WTC11 (cell line): Measurements from ENCODE around the gene RGS7. TPM values are rescaled to one million over a fixed set of nuclear protein-coding genes. Genes with fewer than 3 reads are reported as not detected.

Experiments
- ATAC-seq: fragments of 200-7000 bp; cut with Tn5 transposase; 2 replicates; pipeline ENCODE4 v1.10.0; 2021; ENCODE audit warnings: mild to moderate bottlenecking, moderate library complexity
- CTCF ChIA-PET: fragments of 300-600 bp; sonication (Branson Sonifier 250); formaldehyde crosslinking; loops from one replicate; lab custom pipeline; 2021; ENCODE audit warnings: antibody characterized with exemption; lab: Charles Lee
- POLR2A ChIA-PET: fragments of 350-600 bp; sonication (Branson Sonifier 250); formaldehyde crosslinking; loops from one replicate; lab custom pipeline; 2021; ENCODE audit warnings: antibody characterized with exemption; lab: Charles Lee
- DNase-seq: peaks from one replicate; pipeline ENCODE4 v3.0.0; 2021; ENCODE audit warnings: low spot score
- H3K27ac Mint-ChIP-seq: 2 replicates; pipeline ENCODE4 v1.8.0; 2021; ENCODE audit warnings: mixed read lengths
- H3K27me3 Mint-ChIP-seq: 2 replicates; pipeline ENCODE4 v1.8.0; 2021; ENCODE audit warnings: low read depth, mild to moderate bottlenecking, moderate library complexity, mixed read lengths
- H3K36me3 Mint-ChIP-seq: 2 replicates; pipeline ENCODE4 v1.8.0; 2021; ENCODE audit warnings: mixed read lengths
- H3K4me1 Mint-ChIP-seq: 2 replicates; pipeline ENCODE4 v1.8.0; 2022; ENCODE audit warnings: mixed read lengths
- H3K4me3 Mint-ChIP-seq: 2 replicates; pipeline ENCODE4 v1.8.0; 2021; ENCODE audit warnings: mild to moderate bottlenecking, moderate library complexity, mixed read lengths
- H3K9me3 Mint-ChIP-seq: 2 replicates; pipeline ENCODE4 v1.8.0; 2021; ENCODE audit warnings: mixed read lengths
- ATF2 ChIP-seq: sonication (generic); formaldehyde crosslinking; IDR thresholded peaks from 2 replicates; pipeline ENCODE4 v1.8.1; 2022; ENCODE audit warnings: low read depth, missing genetic modification reagents, borderline replicate concordance
- CBFB ChIP-seq: sonication (generic); formaldehyde crosslinking; IDR thresholded peaks from 2 replicates; pipeline ENCODE4 v1.8.1; 2022; ENCODE audit warnings: mild to moderate bottlenecking, low read depth, missing genetic modification reagents
- E2F5 ChIP-seq: sonication (generic); formaldehyde crosslinking; IDR thresholded peaks from 2 replicates; pipeline ENCODE4 v1.8.1; 2022; ENCODE audit warnings: mild to moderate bottlenecking, moderate library complexity, missing genetic modification reagents
- EMX1 ChIP-seq: fragments of 250-450 bp; sonication (Bioruptor Pico); IDR thresholded peaks from 2 replicates; pipeline ENCODE4 v1.8.0; 2021; ENCODE audit warnings: mild to moderate bottlenecking
- FOXK1 ChIP-seq: sonication (generic); formaldehyde crosslinking; IDR thresholded peaks from 2 replicates; pipeline ENCODE4 v1.8.0; 2022; ENCODE audit warnings: mild to moderate bottlenecking, moderate library complexity, missing genetic modification reagents
- FOXP1 ChIP-seq: sonication (generic); formaldehyde crosslinking; IDR thresholded peaks from 2 replicates; pipeline ENCODE4 v1.8.0; 2022; ENCODE audit warnings: missing genetic modification reagents, mild to moderate bottlenecking, moderate library complexity, borderline replicate concordance
- KAT7 ChIP-seq: sonication (generic); formaldehyde crosslinking; IDR thresholded peaks from 2 replicates; pipeline ENCODE4 v1.8.1; 2023; ENCODE audit warnings: missing genetic modification reagents, mild to moderate bottlenecking, borderline replicate concordance
- NR2C2 ChIP-seq: sonication (generic); formaldehyde crosslinking; IDR thresholded peaks from 2 replicates; pipeline ENCODE4 v1.8.0; 2022; ENCODE audit warnings: mild to moderate bottlenecking, missing genetic modification reagents
- OVOL2 ChIP-seq: fragments of 250-450 bp; sonication (Bioruptor Pico); IDR thresholded peaks from 2 replicates; pipeline ENCODE4 v1.9.0; 2021; ENCODE audit warnings: mild to moderate bottlenecking, borderline replicate concordance
- PRRX2 ChIP-seq: fragments of 250-450 bp; sonication (Bioruptor Pico); IDR thresholded peaks from 2 replicates; pipeline ENCODE4 v1.8.0; 2021; ENCODE audit warnings: mild to moderate bottlenecking
- SMAD3 ChIP-seq: sonication (generic); formaldehyde crosslinking; IDR thresholded peaks from 2 replicates; pipeline ENCODE4 v1.8.0; 2022; ENCODE audit warnings: missing genetic modification reagents, mild to moderate bottlenecking, borderline replicate concordance
- SMAD4 ChIP-seq: sonication (generic); formaldehyde crosslinking; IDR thresholded peaks from 2 replicates; pipeline ENCODE4 v1.8.0; 2022; ENCODE audit warnings: mild to moderate bottlenecking, missing genetic modification reagents
- ZNF121 ChIP-seq: sonication (generic); formaldehyde crosslinking; IDR thresholded peaks from 2 replicates; pipeline ENCODE4 v1.8.0; 2023; ENCODE audit warnings: missing genetic modification reagents
- ZNF138 ChIP-seq: sonication (generic); formaldehyde crosslinking; conservative IDR thresholded peaks from 2 replicates; pipeline ENCODE4 v1.8.1; 2022; ENCODE audit warnings: mild to moderate bottlenecking, moderate library complexity, missing genetic modification reagents
- ZNF219 ChIP-seq: sonication (generic); formaldehyde crosslinking; IDR thresholded peaks from 2 replicates; pipeline ENCODE4 v1.8.0; 2023; ENCODE audit warnings: missing genetic modification reagents, mild to moderate bottlenecking, borderline replicate concordance
- ZNF263 ChIP-seq: sonication (generic); formaldehyde crosslinking; IDR thresholded peaks from 2 replicates; pipeline ENCODE4 v1.8.1; 2022; ENCODE audit warnings: low read depth, mild to moderate bottlenecking, moderate library complexity, missing genetic modification reagents
- ZNF416 ChIP-seq: fragments of 250-450 bp; sonication (Bioruptor Pico); IDR thresholded peaks from 2 replicates; pipeline ENCODE4 v1.9.0; 2021; ENCODE audit warnings: mild to moderate bottlenecking, inconsistent platforms
- ZNF423 ChIP-seq: fragments of 250-450 bp; sonication (Bioruptor Pico); IDR thresholded peaks from 2 replicates; pipeline ENCODE4 v2.1.2; 2022; ENCODE audit warnings: mild to moderate bottlenecking, moderate library complexity
- ZNF512 ChIP-seq: sonication (generic); formaldehyde crosslinking; IDR thresholded peaks from 2 replicates; pipeline ENCODE4 v1.8.1; 2022; ENCODE audit warnings: missing genetic modification reagents, borderline replicate concordance
- ZNF671 ChIP-seq: fragments of 250-450 bp; sonication (Bioruptor Pico); IDR thresholded peaks from 2 replicates; pipeline ENCODE4 v1.8.0; 2021; ENCODE audit warnings: mild to moderate bottlenecking
- total RNA-seq: library from RNA; stranded (reverse); gene quantifications from 3 replicates; pipeline ENCODE4 v1.2.3, GENCODE V29; 2021
- TF ChIP-seq, protein P1 (sequence below): fragments of 250-450 bp; sonication (Bioruptor Pico); conservative IDR thresholded peaks from 2 replicates; pipeline ENCODE4 v1.9.0; 2021; ENCODE audit warnings: mild to moderate bottlenecking
- TF ChIP-seq, protein P2 (sequence below): fragments of 250-450 bp; sonication (Bioruptor Pico); IDR thresholded peaks from 2 replicates; pipeline ENCODE4 v1.9.0; 2021; ENCODE audit warnings: mild to moderate bottlenecking, borderline replicate concordance
- TF ChIP-seq, protein P3 (sequence below): sonication (generic); formaldehyde crosslinking; IDR thresholded peaks from 2 replicates; pipeline ENCODE4 v1.8.1; 2023; ENCODE audit warnings: mild to moderate bottlenecking, missing genetic modification reagents, borderline replicate concordance

Gene RGS7
- total RNA-seq, 1 experiment from 2014 or later: 1.2 TPM

DNA sequence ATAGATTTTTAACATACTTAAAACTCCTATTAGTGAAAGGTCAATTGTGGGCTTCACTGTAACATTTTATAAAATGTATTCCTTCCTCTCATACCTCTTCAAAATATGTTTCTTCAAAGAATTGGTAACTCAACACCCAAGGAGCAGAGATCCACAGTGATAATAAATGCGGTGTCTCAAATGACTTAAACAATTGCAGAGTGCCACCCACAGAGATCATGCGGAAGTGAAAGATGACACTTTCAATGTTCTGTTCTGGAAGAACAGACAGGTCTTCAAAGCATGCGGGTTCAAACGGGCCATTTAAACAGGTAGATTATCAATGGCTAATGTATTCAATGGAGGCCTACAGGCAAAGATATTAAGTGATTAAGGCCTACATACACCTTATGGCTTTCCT is 588.0 kb downstream of the RGS7 start:
- TF ChIP-seq SMAD3 (CRISPR knock-in tag) (no peak), CBFB (CRISPR knock-in tag) (no peak), PRRX2 (CRISPR knock-in tag) (no peak), ZNF121 (CRISPR knock-in tag) (no peak), ZNF512 (no peak), EMX1 (CRISPR knock-in tag) (no peak), FOXK1 (CRISPR knock-in tag) (no peak), ZNF671 (CRISPR knock-in tag) (no peak), FOXP1 (CRISPR knock-in tag) (no peak), ZNF423 (no peak), ZNF219 (CRISPR knock-in tag) (no peak), NR2C2 (no peak), E2F5 (CRISPR knock-in tag) (no peak), ZNF416 (no peak), ZNF263 (no peak), ATF2 (CRISPR knock-in tag) (no peak)
- TF ChIP-seq, protein P1, sequence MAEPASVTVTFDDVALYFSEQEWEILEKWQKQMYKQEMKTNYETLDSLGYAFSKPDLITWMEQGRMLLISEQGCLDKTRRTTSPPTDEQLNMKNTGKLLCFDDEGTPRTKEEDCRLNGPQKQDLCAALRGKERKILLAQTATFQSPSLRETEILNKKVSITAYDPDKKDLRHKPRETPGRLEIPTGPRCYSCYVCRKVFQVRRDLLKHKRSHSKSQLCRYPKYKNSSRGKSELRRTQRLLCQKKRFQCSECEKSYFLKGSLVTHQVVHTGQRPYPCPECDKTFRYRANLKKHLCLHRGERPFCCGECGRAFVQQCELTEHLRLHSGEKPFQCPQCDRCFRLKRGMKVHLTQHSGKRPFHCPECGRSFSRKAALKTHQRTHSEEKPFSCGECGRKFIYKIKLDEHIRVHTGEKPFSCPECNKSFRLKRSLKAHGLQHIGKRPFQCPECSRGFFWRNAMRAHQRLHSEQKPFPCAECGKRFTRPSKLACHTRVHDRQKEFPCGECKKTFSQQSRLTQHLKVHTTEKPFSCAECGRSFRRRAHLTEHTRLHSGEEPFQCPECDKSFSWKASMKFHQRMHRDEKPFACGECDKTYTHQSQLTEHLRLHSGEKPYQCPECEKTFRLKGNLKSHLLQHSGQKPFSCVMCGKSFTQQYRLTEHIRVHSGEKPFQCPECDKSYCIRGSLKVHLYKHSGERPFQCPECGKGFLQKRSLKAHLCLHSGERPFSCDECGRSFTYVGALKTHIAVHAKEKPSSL: no peak
- Mint-ChIP-seq H3K4me1 (peaks cover 24% of the 10 kb centered on the region), H3K27me3 (no peaks in the 10 kb centered on the region; the same call in 1 of the 2 replicates), H3K4me3 (no peak overlapping the region), H3K27ac (no peak overlapping the region), H3K36me3 (peaks cover 5% of the 10 kb centered on the region), H3K9me3 (peaks cover 13% of the 10 kb centered on the region)
- no peak for ATAC-seq
- no peak for DNase-seq
- POLR2A ChIA-PET: no interaction called here
- CTCF ChIA-PET: no interaction called here

DNA sequence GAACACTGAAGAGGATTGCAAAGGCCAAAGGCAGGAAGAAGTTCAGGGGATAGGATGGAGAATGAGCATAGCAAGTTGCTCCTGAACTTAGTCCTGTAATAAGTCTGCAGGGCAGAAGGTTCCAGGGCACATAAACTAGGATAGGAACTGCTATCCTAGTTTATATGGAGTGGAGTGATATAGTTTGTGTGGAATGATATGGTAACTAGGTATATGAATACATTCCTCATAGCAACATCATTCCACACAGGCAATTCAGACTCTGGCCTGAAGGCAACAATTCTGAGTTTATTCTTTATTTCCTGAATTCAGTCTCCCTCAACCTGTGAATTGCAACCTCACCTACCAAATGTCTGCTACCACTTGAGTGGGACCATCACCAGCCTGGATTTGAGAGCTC is 590.2 kb downstream of the RGS7 start:
- ChIA-PET POLR2A (no interaction called here), CTCF (no interaction called here)
- no peak for DNase-seq
- Mint-ChIP-seq H3K27me3 (no peaks in the 10 kb centered on the region; the same call in 1 of the 2 replicates), H3K9me3 (peaks cover 14% of the 10 kb centered on the region), H3K4me1 (peaks cover 24% of the 10 kb centered on the region), H3K27ac (no peak overlapping the region), H3K4me3 (no peak overlapping the region), H3K36me3 (peaks cover 5% of the 10 kb centered on the region)
- ATAC-seq: no peak
- TF ChIP-seq KAT7 (CRISPR knock-in tag) (no peak), ZNF423 (no peak), OVOL2 (CRISPR knock-in tag) (no peak), ZNF138 (CRISPR knock-in tag) (no peak), SMAD4 (CRISPR knock-in tag) (no peak)
- TF ChIP-seq, protein P2, sequence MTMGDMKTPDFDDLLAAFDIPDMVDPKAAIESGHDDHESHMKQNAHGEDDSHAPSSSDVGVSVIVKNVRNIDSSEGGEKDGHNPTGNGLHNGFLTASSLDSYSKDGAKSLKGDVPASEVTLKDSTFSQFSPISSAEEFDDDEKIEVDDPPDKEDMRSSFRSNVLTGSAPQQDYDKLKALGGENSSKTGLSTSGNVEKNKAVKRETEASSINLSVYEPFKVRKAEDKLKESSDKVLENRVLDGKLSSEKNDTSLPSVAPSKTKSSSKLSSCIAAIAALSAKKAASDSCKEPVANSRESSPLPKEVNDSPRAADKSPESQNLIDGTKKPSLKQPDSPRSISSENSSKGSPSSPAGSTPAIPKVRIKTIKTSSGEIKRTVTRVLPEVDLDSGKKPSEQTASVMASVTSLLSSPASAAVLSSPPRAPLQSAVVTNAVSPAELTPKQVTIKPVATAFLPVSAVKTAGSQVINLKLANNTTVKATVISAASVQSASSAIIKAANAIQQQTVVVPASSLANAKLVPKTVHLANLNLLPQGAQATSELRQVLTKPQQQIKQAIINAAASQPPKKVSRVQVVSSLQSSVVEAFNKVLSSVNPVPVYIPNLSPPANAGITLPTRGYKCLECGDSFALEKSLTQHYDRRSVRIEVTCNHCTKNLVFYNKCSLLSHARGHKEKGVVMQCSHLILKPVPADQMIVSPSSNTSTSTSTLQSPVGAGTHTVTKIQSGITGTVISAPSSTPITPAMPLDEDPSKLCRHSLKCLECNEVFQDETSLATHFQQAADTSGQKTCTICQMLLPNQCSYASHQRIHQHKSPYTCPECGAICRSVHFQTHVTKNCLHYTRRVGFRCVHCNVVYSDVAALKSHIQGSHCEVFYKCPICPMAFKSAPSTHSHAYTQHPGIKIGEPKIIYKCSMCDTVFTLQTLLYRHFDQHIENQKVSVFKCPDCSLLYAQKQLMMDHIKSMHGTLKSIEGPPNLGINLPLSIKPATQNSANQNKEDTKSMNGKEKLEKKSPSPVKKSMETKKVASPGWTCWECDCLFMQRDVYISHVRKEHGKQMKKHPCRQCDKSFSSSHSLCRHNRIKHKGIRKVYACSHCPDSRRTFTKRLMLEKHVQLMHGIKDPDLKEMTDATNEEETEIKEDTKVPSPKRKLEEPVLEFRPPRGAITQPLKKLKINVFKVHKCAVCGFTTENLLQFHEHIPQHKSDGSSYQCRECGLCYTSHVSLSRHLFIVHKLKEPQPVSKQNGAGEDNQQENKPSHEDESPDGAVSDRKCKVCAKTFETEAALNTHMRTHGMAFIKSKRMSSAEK (CRISPR knock-in tag): no peak
- TF ChIP-seq, protein P3, sequence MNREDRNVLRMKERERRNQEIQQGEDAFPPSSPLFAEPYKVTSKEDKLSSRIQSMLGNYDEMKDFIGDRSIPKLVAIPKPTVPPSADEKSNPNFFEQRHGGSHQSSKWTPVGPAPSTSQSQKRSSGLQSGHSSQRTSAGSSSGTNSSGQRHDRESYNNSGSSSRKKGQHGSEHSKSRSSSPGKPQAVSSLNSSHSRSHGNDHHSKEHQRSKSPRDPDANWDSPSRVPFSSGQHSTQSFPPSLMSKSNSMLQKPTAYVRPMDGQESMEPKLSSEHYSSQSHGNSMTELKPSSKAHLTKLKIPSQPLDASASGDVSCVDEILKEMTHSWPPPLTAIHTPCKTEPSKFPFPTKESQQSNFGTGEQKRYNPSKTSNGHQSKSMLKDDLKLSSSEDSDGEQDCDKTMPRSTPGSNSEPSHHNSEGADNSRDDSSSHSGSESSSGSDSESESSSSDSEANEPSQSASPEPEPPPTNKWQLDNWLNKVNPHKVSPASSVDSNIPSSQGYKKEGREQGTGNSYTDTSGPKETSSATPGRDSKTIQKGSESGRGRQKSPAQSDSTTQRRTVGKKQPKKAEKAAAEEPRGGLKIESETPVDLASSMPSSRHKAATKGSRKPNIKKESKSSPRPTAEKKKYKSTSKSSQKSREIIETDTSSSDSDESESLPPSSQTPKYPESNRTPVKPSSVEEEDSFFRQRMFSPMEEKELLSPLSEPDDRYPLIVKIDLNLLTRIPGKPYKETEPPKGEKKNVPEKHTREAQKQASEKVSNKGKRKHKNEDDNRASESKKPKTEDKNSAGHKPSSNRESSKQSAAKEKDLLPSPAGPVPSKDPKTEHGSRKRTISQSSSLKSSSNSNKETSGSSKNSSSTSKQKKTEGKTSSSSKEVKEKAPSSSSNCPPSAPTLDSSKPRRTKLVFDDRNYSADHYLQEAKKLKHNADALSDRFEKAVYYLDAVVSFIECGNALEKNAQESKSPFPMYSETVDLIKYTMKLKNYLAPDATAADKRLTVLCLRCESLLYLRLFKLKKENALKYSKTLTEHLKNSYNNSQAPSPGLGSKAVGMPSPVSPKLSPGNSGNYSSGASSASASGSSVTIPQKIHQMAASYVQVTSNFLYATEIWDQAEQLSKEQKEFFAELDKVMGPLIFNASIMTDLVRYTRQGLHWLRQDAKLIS (CRISPR knock-in tag): no peak
